WTC11 (cell line): ENCODE measurements around the gene BCAP29. TPM values are rescaled to one million over a fixed set of nuclear protein-coding genes. Genes with fewer than 3 reads are reported as not detected.

ENCODE experiments used
- ATAC-seq: fragments of 200-7000 bp; cut with Tn5 transposase; 2 replicates; pipeline ENCODE4 v1.10.0; 2021; ENCODE audit warnings: mild to moderate bottlenecking, moderate library complexity
- CTCF ChIA-PET: fragments of 300-600 bp; sonication (Branson Sonifier 250); formaldehyde crosslinking; loops from one replicate; lab custom pipeline; 2021; ENCODE audit warnings: antibody characterized with exemption; lab: Charles Lee
- POLR2A ChIA-PET: fragments of 350-600 bp; sonication (Branson Sonifier 250); formaldehyde crosslinking; loops from one replicate; lab custom pipeline; 2021; ENCODE audit warnings: antibody characterized with exemption; lab: Charles Lee
- DNase-seq: peaks from one replicate; pipeline ENCODE4 v3.0.0; 2021; ENCODE audit warnings: low spot score
- H3K27ac Mint-ChIP-seq: 2 replicates; pipeline ENCODE4 v1.8.0; 2021; ENCODE audit warnings: mixed read lengths
- H3K27me3 Mint-ChIP-seq: 2 replicates; pipeline ENCODE4 v1.8.0; 2021; ENCODE audit warnings: low read depth, mild to moderate bottlenecking, moderate library complexity, mixed read lengths
- H3K36me3 Mint-ChIP-seq: 2 replicates; pipeline ENCODE4 v1.8.0; 2021; ENCODE audit warnings: mixed read lengths
- H3K4me1 Mint-ChIP-seq: 2 replicates; pipeline ENCODE4 v1.8.0; 2022; ENCODE audit warnings: mixed read lengths
- H3K4me3 Mint-ChIP-seq: 2 replicates; pipeline ENCODE4 v1.8.0; 2021; ENCODE audit warnings: mild to moderate bottlenecking, moderate library complexity, mixed read lengths
- H3K9me3 Mint-ChIP-seq: 2 replicates; pipeline ENCODE4 v1.8.0; 2021; ENCODE audit warnings: mixed read lengths
- ATF1 ChIP-seq: sonication (generic); formaldehyde crosslinking; IDR thresholded peaks from 2 replicates; pipeline ENCODE4 v1.8.1; 2023; ENCODE audit warnings: mild to moderate bottlenecking, moderate library complexity, missing genetic modification reagents
- HMGA2 ChIP-seq: fragments of 250-450 bp; sonication (Bioruptor Pico); IDR thresholded peaks from 2 replicates; pipeline ENCODE4 v1.4.0; 2021; ENCODE audit warnings: mild to moderate bottlenecking, moderate library complexity
- NFYB ChIP-seq: sonication (generic); formaldehyde crosslinking; conservative IDR thresholded peaks from 2 replicates; pipeline ENCODE4 v1.8.0; 2022; ENCODE audit warnings: low read depth, missing genetic modification reagents
- NR2C2 ChIP-seq: sonication (generic); formaldehyde crosslinking; IDR thresholded peaks from 2 replicates; pipeline ENCODE4 v1.8.0; 2022; ENCODE audit warnings: mild to moderate bottlenecking, missing genetic modification reagents
- NR3C1 ChIP-seq: sonication (generic); formaldehyde crosslinking; conservative IDR thresholded peaks from 2 replicates; pipeline ENCODE4 v1.8.1; 2023; ENCODE audit warnings: low read depth, mild to moderate bottlenecking, missing genetic modification reagents
- PRRX2 ChIP-seq: fragments of 250-450 bp; sonication (Bioruptor Pico); IDR thresholded peaks from 2 replicates; pipeline ENCODE4 v1.8.0; 2021; ENCODE audit warnings: mild to moderate bottlenecking
- SMAD3 ChIP-seq: sonication (generic); formaldehyde crosslinking; IDR thresholded peaks from 2 replicates; pipeline ENCODE4 v1.8.0; 2022; ENCODE audit warnings: missing genetic modification reagents, mild to moderate bottlenecking, borderline replicate concordance
- SOX15 ChIP-seq: fragments of 250-450 bp; sonication (Bioruptor Pico); IDR thresholded peaks from 2 replicates; pipeline ENCODE4 v1.9.0; 2021; ENCODE audit warnings: mild to moderate bottlenecking
- TCF7 ChIP-seq: sonication (generic); formaldehyde crosslinking; IDR thresholded peaks from 2 replicates; pipeline ENCODE4 v1.8.0; 2022; ENCODE audit warnings: mild to moderate bottlenecking, low read depth, missing genetic modification reagents, moderate library complexity
- TEAD1 ChIP-seq: sonication (generic); formaldehyde crosslinking; IDR thresholded peaks from 2 replicates; pipeline ENCODE4 v1.8.0; 2022; ENCODE audit warnings: mild to moderate bottlenecking, missing genetic modification reagents
- ZNF121 ChIP-seq: sonication (generic); formaldehyde crosslinking; IDR thresholded peaks from 2 replicates; pipeline ENCODE4 v1.8.0; 2023; ENCODE audit warnings: missing genetic modification reagents
- ZNF138 ChIP-seq: sonication (generic); formaldehyde crosslinking; conservative IDR thresholded peaks from 2 replicates; pipeline ENCODE4 v1.8.1; 2022; ENCODE audit warnings: mild to moderate bottlenecking, moderate library complexity, missing genetic modification reagents
- ZNF219 ChIP-seq: sonication (generic); formaldehyde crosslinking; IDR thresholded peaks from 2 replicates; pipeline ENCODE4 v1.8.0; 2023; ENCODE audit warnings: missing genetic modification reagents, mild to moderate bottlenecking, borderline replicate concordance
- ZNF423 ChIP-seq: fragments of 250-450 bp; sonication (Bioruptor Pico); IDR thresholded peaks from 2 replicates; pipeline ENCODE4 v2.1.2; 2022; ENCODE audit warnings: mild to moderate bottlenecking, moderate library complexity
- total RNA-seq: library from RNA; stranded (reverse); gene quantifications from 3 replicates; pipeline ENCODE4 v1.2.3, GENCODE V29; 2021
- TF ChIP-seq, protein P1 (sequence below): sonication (generic); formaldehyde crosslinking; IDR thresholded peaks from 2 replicates; pipeline ENCODE4 v1.8.1; 2023; ENCODE audit warnings: mild to moderate bottlenecking, missing genetic modification reagents, moderate library complexity
- TF ChIP-seq, protein P2 (sequence below): sonication (generic); formaldehyde crosslinking; IDR thresholded peaks from 2 replicates; pipeline ENCODE4 v1.8.0; 2022; ENCODE audit warnings: missing genetic modification reagents
- TF ChIP-seq, protein P3 (sequence below): fragments of 250-450 bp; sonication (Bioruptor Pico); IDR thresholded peaks from 2 replicates; pipeline ENCODE4 v1.9.0; 2021; ENCODE audit warnings: mild to moderate bottlenecking, borderline replicate concordance
- TF ChIP-seq, protein P4 (sequence below): sonication (generic); formaldehyde crosslinking; conservative IDR thresholded peaks from 2 replicates; pipeline ENCODE4 v1.8.1; 2023; ENCODE audit warnings: mild to moderate bottlenecking, low read depth, missing genetic modification reagents, moderate library complexity
- TF ChIP-seq, protein P5 (sequence below): fragments of 200-600 bp; IDR thresholded peaks from 2 replicates; pipeline ENCODE4 v1.8.0; 2022; ENCODE audit warnings: antibody characterized with exemption

BCAP29 gene
- total RNA-seq, 1 experiment from 2014 or later, result 14.5 TPM

DNA sequence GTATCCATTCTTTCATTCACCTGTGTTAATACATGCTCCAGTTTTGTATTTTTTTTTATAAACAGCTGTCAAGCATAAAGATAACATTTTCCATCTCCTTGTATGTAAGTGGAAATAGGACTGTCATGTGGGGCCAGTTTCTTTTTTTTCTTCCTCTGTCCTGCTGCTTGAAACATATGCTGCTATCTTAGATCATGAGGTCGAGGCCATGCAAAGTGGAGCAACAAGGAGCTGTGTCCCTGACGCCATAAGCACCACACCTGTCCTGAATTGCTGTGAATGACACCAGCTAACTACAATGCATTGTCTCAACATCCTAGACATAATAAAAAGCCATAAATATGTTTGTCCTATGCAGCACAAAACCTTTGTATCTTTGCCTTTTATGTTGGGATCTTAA, 42.8 kb downstream of the BCAP29 start:
- TF ChIP-seq NR2C2 (CRISPR knock-in tag) (no peak), TCF7 (CRISPR knock-in tag) (no peak), NR3C1 (CRISPR knock-in tag) (no peak), ZNF138 (CRISPR knock-in tag) (no peak), ZNF423 (CRISPR knock-in tag) (no peak)
- TF ChIP-seq, protein P1, sequence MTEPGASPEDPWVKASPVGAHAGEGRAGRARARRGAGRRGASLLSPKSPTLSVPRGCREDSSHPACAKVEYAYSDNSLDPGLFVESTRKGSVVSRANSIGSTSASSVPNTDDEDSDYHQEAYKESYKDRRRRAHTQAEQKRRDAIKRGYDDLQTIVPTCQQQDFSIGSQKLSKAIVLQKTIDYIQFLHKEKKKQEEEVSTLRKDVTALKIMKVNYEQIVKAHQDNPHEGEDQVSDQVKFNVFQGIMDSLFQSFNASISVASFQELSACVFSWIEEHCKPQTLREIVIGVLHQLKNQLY (CRISPR knock-in tag), result no peak
- TF ChIP-seq, protein P2, sequence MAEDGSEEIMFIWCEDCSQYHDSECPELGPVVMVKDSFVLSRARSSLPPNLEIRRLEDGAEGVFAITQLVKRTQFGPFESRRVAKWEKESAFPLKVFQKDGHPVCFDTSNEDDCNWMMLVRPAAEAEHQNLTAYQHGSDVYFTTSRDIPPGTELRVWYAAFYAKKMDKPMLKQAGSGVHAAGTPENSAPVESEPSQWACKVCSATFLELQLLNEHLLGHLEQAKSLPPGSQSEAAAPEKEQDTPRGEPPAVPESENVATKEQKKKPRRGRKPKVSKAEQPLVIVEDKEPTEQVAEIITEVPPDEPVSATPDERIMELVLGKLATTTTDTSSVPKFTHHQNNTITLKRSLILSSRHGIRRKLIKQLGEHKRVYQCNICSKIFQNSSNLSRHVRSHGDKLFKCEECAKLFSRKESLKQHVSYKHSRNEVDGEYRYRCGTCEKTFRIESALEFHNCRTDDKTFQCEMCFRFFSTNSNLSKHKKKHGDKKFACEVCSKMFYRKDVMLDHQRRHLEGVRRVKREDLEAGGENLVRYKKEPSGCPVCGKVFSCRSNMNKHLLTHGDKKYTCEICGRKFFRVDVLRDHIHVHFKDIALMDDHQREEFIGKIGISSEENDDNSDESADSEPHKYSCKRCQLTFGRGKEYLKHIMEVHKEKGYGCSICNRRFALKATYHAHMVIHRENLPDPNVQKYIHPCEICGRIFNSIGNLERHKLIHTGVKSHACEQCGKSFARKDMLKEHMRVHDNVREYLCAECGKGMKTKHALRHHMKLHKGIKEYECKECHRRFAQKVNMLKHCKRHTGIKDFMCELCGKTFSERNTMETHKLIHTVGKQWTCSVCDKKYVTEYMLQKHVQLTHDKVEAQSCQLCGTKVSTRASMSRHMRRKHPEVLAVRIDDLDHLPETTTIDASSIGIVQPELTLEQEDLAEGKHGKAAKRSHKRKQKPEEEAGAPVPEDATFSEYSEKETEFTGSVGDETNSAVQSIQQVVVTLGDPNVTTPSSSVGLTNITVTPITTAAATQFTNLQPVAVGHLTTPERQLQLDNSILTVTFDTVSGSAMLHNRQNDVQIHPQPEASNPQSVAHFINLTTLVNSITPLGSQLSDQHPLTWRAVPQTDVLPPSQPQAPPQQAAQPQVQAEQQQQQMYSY (CRISPR knock-in tag), result no peak
- TF ChIP-seq, protein P3, sequence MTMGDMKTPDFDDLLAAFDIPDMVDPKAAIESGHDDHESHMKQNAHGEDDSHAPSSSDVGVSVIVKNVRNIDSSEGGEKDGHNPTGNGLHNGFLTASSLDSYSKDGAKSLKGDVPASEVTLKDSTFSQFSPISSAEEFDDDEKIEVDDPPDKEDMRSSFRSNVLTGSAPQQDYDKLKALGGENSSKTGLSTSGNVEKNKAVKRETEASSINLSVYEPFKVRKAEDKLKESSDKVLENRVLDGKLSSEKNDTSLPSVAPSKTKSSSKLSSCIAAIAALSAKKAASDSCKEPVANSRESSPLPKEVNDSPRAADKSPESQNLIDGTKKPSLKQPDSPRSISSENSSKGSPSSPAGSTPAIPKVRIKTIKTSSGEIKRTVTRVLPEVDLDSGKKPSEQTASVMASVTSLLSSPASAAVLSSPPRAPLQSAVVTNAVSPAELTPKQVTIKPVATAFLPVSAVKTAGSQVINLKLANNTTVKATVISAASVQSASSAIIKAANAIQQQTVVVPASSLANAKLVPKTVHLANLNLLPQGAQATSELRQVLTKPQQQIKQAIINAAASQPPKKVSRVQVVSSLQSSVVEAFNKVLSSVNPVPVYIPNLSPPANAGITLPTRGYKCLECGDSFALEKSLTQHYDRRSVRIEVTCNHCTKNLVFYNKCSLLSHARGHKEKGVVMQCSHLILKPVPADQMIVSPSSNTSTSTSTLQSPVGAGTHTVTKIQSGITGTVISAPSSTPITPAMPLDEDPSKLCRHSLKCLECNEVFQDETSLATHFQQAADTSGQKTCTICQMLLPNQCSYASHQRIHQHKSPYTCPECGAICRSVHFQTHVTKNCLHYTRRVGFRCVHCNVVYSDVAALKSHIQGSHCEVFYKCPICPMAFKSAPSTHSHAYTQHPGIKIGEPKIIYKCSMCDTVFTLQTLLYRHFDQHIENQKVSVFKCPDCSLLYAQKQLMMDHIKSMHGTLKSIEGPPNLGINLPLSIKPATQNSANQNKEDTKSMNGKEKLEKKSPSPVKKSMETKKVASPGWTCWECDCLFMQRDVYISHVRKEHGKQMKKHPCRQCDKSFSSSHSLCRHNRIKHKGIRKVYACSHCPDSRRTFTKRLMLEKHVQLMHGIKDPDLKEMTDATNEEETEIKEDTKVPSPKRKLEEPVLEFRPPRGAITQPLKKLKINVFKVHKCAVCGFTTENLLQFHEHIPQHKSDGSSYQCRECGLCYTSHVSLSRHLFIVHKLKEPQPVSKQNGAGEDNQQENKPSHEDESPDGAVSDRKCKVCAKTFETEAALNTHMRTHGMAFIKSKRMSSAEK (CRISPR knock-in tag), result no peak
- no peaks in the 10 kb centered on the region for H3K27me3 Mint-ChIP-seq
- no peaks in the 10 kb centered on the region for H3K36me3 Mint-ChIP-seq
- no peak for DNase-seq
- no peak overlapping the region for H3K4me3 Mint-ChIP-seq
- POLR2A ChIA-PET, result no interaction called here
- no peak for ATAC-seq
- CTCF ChIA-PET, result no interaction called here
- H3K4me1 Mint-ChIP-seq, result no peaks in the 10 kb centered on the region
- H3K27ac Mint-ChIP-seq, result no peak overlapping the region
- peaks cover 7% of the 10 kb centered on the region for H3K9me3 Mint-ChIP-seq

DNA sequence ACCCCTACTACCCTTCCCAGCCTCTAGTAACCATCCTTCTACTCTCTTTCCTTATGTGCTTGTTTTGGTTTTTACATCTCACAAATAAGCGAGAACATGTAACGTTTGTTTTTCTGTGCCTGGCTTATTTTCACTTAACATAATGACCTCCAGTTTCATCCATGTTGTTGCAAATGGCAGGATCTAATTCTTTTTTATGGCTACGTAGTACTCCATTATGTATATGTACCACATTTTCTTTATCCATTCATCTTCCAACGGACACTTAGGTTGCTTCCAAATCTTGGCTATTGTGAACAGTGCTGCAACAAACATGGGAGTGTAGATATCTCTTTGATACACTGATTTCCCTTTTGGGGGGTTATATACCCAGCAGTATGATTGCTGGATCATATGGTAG, 47.0 kb downstream of the BCAP29 start:
- DNase-seq (no peak), ATAC-seq (no peak)
- Mint-ChIP-seq H3K4me3 (no peak overlapping the region), H3K4me1 (peaks cover 4% of the 10 kb centered on the region), H3K9me3 (peaks cover 7% of the 10 kb centered on the region), H3K36me3 (no peaks in the 10 kb centered on the region), H3K27me3 (no peaks in the 10 kb centered on the region), H3K27ac (no peak overlapping the region)
- POLR2A ChIA-PET, result no interaction called here
- CTCF ChIA-PET, result no interaction called here
- TF ChIP-seq ZNF121, result no peak
- TF ChIP-seq TEAD1, result no peak
- TF ChIP-seq, protein P4, sequence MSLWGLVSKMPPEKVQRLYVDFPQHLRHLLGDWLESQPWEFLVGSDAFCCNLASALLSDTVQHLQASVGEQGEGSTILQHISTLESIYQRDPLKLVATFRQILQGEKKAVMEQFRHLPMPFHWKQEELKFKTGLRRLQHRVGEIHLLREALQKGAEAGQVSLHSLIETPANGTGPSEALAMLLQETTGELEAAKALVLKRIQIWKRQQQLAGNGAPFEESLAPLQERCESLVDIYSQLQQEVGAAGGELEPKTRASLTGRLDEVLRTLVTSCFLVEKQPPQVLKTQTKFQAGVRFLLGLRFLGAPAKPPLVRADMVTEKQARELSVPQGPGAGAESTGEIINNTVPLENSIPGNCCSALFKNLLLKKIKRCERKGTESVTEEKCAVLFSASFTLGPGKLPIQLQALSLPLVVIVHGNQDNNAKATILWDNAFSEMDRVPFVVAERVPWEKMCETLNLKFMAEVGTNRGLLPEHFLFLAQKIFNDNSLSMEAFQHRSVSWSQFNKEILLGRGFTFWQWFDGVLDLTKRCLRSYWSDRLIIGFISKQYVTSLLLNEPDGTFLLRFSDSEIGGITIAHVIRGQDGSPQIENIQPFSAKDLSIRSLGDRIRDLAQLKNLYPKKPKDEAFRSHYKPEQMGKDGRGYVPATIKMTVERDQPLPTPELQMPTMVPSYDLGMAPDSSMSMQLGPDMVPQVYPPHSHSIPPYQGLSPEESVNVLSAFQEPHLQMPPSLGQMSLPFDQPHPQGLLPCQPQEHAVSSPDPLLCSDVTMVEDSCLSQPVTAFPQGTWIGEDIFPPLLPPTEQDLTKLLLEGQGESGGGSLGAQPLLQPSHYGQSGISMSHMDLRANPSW (CRISPR knock-in tag), result no peak
- TF ChIP-seq NFYB (CRISPR knock-in tag), result no peak
- TF ChIP-seq SMAD3 (CRISPR knock-in tag), result no peak
- TF ChIP-seq, protein P2 (CRISPR knock-in tag), result no peak
- TF ChIP-seq PRRX2 (CRISPR knock-in tag), result no peak
- TF ChIP-seq HMGA2, result no peak
- TF ChIP-seq SOX15, result no peak
- no peak for TF ChIP-seq TCF7 (CRISPR knock-in tag)
- TF ChIP-seq ZNF219 (CRISPR knock-in tag), result no peak
- TF ChIP-seq, protein P5, sequence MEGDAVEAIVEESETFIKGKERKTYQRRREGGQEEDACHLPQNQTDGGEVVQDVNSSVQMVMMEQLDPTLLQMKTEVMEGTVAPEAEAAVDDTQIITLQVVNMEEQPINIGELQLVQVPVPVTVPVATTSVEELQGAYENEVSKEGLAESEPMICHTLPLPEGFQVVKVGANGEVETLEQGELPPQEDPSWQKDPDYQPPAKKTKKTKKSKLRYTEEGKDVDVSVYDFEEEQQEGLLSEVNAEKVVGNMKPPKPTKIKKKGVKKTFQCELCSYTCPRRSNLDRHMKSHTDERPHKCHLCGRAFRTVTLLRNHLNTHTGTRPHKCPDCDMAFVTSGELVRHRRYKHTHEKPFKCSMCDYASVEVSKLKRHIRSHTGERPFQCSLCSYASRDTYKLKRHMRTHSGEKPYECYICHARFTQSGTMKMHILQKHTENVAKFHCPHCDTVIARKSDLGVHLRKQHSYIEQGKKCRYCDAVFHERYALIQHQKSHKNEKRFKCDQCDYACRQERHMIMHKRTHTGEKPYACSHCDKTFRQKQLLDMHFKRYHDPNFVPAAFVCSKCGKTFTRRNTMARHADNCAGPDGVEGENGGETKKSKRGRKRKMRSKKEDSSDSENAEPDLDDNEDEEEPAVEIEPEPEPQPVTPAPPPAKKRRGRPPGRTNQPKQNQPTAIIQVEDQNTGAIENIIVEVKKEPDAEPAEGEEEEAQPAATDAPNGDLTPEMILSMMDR, result no peak
- no peak for TF ChIP-seq ATF1 (CRISPR knock-in tag)
